ENCODE measurements around the gene PCCA. TPM values are rescaled to one million over a fixed set of nuclear protein-coding genes. Genes with fewer than 3 reads are reported as not detected.
"Not testable (repeated sequence)": the region's sequence is repeated elsewhere in the genome, so short reads cannot be mapped to it uniquely, and the experiment has no call there.

PCCA gene
- polyA plus RNA-seq, 2 donors: 11.1 to 15.2 TPM

DNA sequence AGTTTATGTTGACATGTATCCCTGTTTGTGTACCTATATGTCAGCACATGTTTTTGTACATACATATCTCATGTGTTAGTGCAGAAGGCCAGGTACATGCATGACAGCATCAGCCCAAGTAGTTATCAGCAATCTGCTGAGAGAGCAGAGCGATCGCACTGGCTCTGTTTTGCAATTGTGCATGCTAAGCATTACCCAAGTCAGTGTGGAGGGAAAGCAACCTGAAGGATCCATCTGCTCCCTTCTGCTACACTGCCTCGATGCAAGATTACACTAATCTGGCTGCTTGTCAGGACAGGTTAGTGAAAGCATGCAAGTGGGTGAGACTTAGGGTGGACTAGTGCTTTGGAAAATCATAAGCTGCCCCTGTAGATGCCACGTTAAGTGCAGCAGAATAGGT, 211.8 kb downstream of the PCCA start:
- no peaks in the 10 kb centered on the region for H3K9me3 ChIP-seq (ENCODE audit: control insufficient read depth in 2 of 2, insufficient read depth in 1 of 2, low read depth in 1 of 2, low read length in 1 of 2)
- WGBS, 2 donors: 84 to 85% methylated on average over 4 of the region's 4 CpGs
- H3K36me3 ChIP-seq (ENCODE audit: control insufficient read depth in 2 of 2, insufficient read depth in 2 of 2, low read length in 1 of 2): peaks cover 2 to 3% of the 10 kb centered on the region in 2 donors
- H3K4me3 ChIP-seq (ENCODE audit: low read depth in 1 of 2, low read length in 2 of 2): no peak overlapping the region
- H3K27ac ChIP-seq (ENCODE audit: low read depth in 2 of 2, low read length in 1 of 2): no peak overlapping the region
- H3K4me1 ChIP-seq (ENCODE audit: control insufficient read depth in 2 of 2, insufficient read depth in 2 of 2, low read length in 1 of 2): no peaks in the 10 kb centered on the region
- no peaks in the 10 kb centered on the region for H3K27me3 ChIP-seq (ENCODE audit: control insufficient read depth in 1 of 2, insufficient read depth in 2 of 2, low read length in 2 of 2)

DNA sequence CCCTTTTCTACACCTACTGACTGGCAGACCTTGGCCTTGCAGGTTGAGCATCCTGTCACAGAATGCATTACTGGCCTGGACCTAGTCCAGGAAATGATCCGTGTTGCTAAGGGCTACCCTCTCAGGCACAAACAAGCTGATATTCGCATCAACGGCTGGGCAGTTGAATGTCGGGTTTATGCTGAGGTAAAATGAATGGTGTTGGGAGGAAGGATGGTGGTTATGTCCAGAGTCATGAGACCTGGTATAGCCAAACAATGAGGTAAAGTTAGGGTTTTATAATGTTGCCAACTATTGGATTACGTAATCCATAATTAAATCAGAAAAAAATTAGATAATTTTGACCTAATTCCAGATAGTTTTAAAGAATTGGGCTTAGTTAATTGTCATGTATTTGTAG, 212.5 kb downstream of the PCCA start:
- 76 to 81% methylated on average over 5 of the region's 5 CpGs for WGBS, 2 donors
- no peaks in the 10 kb centered on the region for H3K4me1 ChIP-seq (ENCODE audit: control insufficient read depth in 2 of 2, insufficient read depth in 2 of 2, low read length in 1 of 2)
- H3K4me3 ChIP-seq (ENCODE audit: low read depth in 1 of 2, low read length in 2 of 2): no peak overlapping the region
- no peak overlapping the region for H3K27ac ChIP-seq (ENCODE audit: low read depth in 2 of 2, low read length in 1 of 2)
- H3K36me3 ChIP-seq (ENCODE audit: control insufficient read depth in 2 of 2, insufficient read depth in 2 of 2, low read length in 1 of 2): peaks cover 2 to 3% of the 10 kb centered on the region in 2 donors
- H3K9me3 ChIP-seq (ENCODE audit: control insufficient read depth in 2 of 2, insufficient read depth in 1 of 2, low read depth in 1 of 2, low read length in 1 of 2): no peaks in the 10 kb centered on the region
- no peaks in the 10 kb centered on the region for H3K27me3 ChIP-seq (ENCODE audit: control insufficient read depth in 1 of 2, insufficient read depth in 2 of 2, low read length in 2 of 2)

DNA sequence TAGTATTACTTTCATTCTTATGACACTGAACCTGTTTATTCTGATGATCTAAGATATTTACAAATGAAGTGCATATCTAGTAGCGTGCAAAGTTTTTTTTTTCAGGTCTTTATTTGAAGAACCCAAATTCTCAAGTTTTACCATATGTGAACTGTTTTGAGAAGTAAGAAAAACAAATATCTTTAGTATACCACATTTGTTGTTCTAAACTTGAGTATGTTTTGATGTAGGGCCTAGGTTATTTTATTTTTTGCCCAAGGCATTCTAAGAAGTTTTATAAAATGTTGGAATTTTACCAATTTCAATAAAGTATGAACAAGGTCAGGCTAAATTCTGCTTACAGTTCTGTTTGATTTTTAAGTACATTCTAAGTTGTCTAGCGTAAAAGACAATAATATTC, 213.5 kb downstream of the PCCA start:
- no peaks in the 10 kb centered on the region for H3K27me3 ChIP-seq (ENCODE audit: control insufficient read depth in 1 of 2, insufficient read depth in 2 of 2, low read length in 2 of 2)
- WGBS, 2 donors: 92 to 97% methylated on average over 2 of the region's 2 CpGs
- peaks cover 2 to 3% of the 10 kb centered on the region in 2 donors for H3K36me3 ChIP-seq (ENCODE audit: control insufficient read depth in 2 of 2, insufficient read depth in 2 of 2, low read length in 1 of 2)
- no peaks in the 10 kb centered on the region for H3K9me3 ChIP-seq (ENCODE audit: control insufficient read depth in 2 of 2, insufficient read depth in 1 of 2, low read depth in 1 of 2, low read length in 1 of 2)
- H3K4me1 ChIP-seq (ENCODE audit: control insufficient read depth in 2 of 2, insufficient read depth in 2 of 2, low read length in 1 of 2): no peaks in the 10 kb centered on the region
- H3K27ac ChIP-seq (ENCODE audit: low read depth in 2 of 2, low read length in 1 of 2): no peak overlapping the region
- no peak overlapping the region for H3K4me3 ChIP-seq (ENCODE audit: low read depth in 1 of 2, low read length in 2 of 2)

DNA sequence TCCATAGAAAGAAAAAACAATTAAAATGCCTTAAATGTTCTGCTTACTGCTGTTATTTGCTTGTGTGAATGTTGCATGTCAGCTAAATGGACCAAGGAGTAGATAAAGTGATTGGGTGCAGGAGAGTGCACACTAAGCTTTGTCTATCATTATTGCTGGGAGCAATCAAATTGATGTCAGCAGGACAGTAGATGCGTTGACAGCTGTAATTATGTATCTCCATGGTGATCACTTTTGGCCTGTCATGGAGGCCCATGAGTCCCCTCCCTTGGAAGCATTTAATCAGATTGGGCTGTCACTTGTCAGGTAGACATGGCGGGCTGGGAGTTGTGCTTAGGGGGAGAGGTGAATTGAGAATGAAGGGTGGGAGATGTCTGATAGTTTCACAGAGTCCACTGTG, 215.3 kb downstream of the PCCA start:
- Histone ChIP-seq H3K27me3 (ENCODE audit: control insufficient read depth in 1 of 2, insufficient read depth in 2 of 2, low read length in 2 of 2) (no peaks in the 10 kb centered on the region), H3K4me1 (ENCODE audit: control insufficient read depth in 2 of 2, insufficient read depth in 2 of 2, low read length in 1 of 2) (no peaks in the 10 kb centered on the region), H3K27ac (ENCODE audit: low read depth in 2 of 2, low read length in 1 of 2) (no peak overlapping the region), H3K36me3 (ENCODE audit: control insufficient read depth in 2 of 2, insufficient read depth in 2 of 2, low read length in 1 of 2) (peaks cover 2 to 3% of the 10 kb centered on the region in 2 donors), H3K4me3 (ENCODE audit: low read depth in 1 of 2, low read length in 2 of 2) (no peak overlapping the region), H3K9me3 (ENCODE audit: control insufficient read depth in 2 of 2, insufficient read depth in 1 of 2, low read depth in 1 of 2, low read length in 1 of 2) (no peaks in the 10 kb centered on the region)
- WGBS, 2 donors: 95 to 97% methylated on average over 2 of the region's 2 CpGs

DNA sequence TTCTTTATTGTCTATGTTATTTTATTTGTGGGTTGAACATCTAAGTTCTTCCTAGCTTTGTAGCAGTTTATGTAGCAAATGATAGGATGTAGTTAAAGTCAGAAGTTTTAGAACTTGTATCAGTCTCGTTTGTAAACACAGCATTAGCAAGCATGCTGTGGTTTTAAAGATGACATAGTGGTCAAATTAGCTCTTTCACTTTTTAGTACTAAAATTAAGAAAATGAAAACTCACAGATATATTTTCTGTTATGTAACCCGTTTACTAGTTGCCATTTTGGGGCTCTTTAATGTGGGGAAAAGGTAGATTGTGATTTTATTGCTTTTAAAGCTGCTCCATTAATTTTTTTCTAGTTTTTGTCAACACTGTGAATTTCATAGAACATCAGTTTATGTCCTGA, 216.5 kb downstream of the PCCA start:
- H3K4me3 ChIP-seq (ENCODE audit: low read depth in 1 of 2, low read length in 2 of 2): no peak overlapping the region
- H3K36me3 ChIP-seq (ENCODE audit: control insufficient read depth in 2 of 2, insufficient read depth in 2 of 2, low read length in 1 of 2): peaks cover 2 to 3% of the 10 kb centered on the region in 2 donors
- no peaks in the 10 kb centered on the region for H3K27me3 ChIP-seq (ENCODE audit: control insufficient read depth in 1 of 2, insufficient read depth in 2 of 2, low read length in 2 of 2)
- WGBS, 2 donors: 84% methylated on average over 2 of the region's 2 CpGs
- H3K4me1 ChIP-seq (ENCODE audit: control insufficient read depth in 2 of 2, insufficient read depth in 2 of 2, low read length in 1 of 2): no peaks in the 10 kb centered on the region
- H3K9me3 ChIP-seq (ENCODE audit: control insufficient read depth in 2 of 2, insufficient read depth in 1 of 2, low read depth in 1 of 2, low read length in 1 of 2): no peaks in the 10 kb centered on the region
- no peak overlapping the region for H3K27ac ChIP-seq (ENCODE audit: low read depth in 2 of 2, low read length in 1 of 2)

DNA sequence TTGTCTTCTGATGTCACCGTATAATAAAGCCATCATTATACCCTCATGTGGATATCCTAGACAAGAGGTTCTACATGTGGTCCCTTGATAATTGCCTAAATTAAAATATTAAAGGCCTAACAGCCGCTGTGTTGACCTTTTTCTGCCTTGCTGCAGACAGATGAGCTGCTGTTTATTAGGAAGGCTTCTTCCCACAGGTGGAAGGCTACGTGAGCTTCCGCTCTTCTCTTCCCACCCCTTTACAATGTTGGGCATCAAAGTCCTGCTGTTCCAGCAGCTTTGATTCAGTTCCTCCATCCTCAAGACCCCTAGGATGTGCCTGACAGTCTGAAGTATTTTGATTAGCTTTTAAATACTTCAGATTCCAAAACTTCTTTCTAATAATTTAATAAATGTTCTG, 217.1 kb downstream of the PCCA start:
- no peak overlapping the region for H3K27ac ChIP-seq (ENCODE audit: low read depth in 2 of 2, low read length in 1 of 2)
- 91% methylated on average over 4 of the region's 4 CpGs for WGBS, 2 donors
- H3K4me3 ChIP-seq (ENCODE audit: low read depth in 1 of 2, low read length in 2 of 2): no peak overlapping the region
- H3K4me1 ChIP-seq (ENCODE audit: control insufficient read depth in 2 of 2, insufficient read depth in 2 of 2, low read length in 1 of 2): no peaks in the 10 kb centered on the region
- no peaks in the 10 kb centered on the region for H3K9me3 ChIP-seq (ENCODE audit: control insufficient read depth in 2 of 2, insufficient read depth in 1 of 2, low read depth in 1 of 2, low read length in 1 of 2)
- H3K27me3 ChIP-seq (ENCODE audit: control insufficient read depth in 1 of 2, insufficient read depth in 2 of 2, low read length in 2 of 2): no peaks in the 10 kb centered on the region
- peaks cover 0 to 2% of the 10 kb centered on the region in 2 donors for H3K36me3 ChIP-seq (ENCODE audit: control insufficient read depth in 2 of 2, insufficient read depth in 2 of 2, low read length in 1 of 2)

DNA sequence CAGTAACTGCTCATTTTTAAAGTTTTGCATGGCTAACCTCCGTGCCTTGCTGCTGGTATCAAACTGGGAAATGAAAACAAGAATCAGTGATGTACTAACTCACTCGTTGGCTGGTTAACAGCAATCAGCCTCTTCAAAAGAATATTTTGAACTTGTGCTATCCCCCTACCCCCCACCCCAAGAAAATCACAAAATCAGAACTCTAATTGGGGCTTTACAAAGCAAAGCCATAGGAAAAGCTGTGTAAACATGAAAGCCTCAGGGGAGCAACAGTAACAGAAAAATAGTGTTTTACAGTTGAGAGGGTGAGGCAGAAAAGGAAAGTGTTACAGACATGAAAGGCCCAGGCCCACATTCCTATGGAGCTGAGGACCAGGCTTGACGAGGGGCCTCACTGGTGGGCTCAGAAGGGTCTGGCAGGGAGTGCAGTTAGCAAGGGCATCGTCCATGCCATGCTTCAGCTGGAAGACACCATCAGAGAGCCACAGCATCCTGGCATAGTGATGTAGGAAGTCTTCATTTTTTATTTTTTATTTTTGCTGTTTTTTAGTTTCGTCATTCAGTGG, 217.6 kb downstream of the PCCA start:
- Histone ChIP-seq H3K27ac (ENCODE audit: low read depth in 2 of 2, low read length in 1 of 2) (no peak overlapping the region), H3K36me3 (ENCODE audit: control insufficient read depth in 2 of 2, insufficient read depth in 2 of 2, low read length in 1 of 2) (no peaks in the 10 kb centered on the region), H3K9me3 (ENCODE audit: control insufficient read depth in 2 of 2, insufficient read depth in 1 of 2, low read depth in 1 of 2, low read length in 1 of 2) (no peaks in the 10 kb centered on the region), H3K4me3 (ENCODE audit: low read depth in 1 of 2, low read length in 2 of 2) (no peak overlapping the region), H3K4me1 (ENCODE audit: control insufficient read depth in 2 of 2, insufficient read depth in 2 of 2, low read length in 1 of 2) (no peaks in the 10 kb centered on the region), H3K27me3 (ENCODE audit: control insufficient read depth in 1 of 2, insufficient read depth in 2 of 2, low read length in 2 of 2) (no peaks in the 10 kb centered on the region)
- 80 to 82% methylated on average over 5 of the region's 5 CpGs for WGBS, 2 donors

DNA sequence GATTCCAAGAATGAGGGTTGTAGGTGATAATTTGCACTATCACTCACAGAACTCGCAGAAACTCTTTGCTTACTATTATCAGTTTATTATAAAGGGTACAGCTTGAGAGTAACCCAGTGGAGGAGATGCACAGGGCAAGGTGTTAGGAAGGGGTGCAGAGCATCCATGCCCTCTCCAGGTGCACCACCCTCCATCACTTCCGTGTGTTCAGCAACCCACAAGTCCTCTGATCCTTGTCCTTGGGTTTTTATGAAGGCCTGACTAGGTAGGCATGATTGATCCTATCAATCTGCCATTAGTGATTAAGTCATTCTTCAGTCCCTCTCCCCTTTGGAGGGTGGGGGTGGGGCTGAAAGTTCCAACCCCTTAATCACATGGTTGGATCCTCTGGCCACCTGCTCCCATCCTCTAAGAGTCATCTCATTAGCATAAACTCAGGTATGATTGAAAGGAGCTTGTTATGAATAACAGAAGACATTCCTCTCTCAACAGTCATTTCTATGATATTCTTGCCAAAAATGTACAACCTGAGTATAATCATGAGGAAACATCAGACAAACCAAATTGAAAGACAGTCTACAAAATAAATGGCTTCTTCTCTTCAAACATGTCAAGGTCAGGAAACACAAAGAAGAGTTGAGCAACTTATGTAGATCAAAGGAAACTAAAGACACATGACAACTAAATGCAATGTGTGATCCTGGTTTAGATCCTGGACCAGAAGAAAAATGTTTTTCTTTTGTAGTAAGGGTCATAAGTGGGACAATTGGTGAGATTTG, 225.4 kb downstream of the PCCA start:
- H3K4me1 ChIP-seq (ENCODE audit: control insufficient read depth in 2 of 2, insufficient read depth in 2 of 2, low read length in 1 of 2): no peaks in the 10 kb centered on the region
- H3K27me3 ChIP-seq (ENCODE audit: control insufficient read depth in 1 of 2, insufficient read depth in 2 of 2, low read length in 2 of 2): no peaks in the 10 kb centered on the region
- peaks cover 0 to 3% of the 10 kb centered on the region in 2 donors for H3K9me3 ChIP-seq (ENCODE audit: control insufficient read depth in 2 of 2, insufficient read depth in 1 of 2, low read depth in 1 of 2, low read length in 1 of 2)
- H3K4me3 ChIP-seq (ENCODE audit: low read depth in 1 of 2, low read length in 2 of 2): no peak overlapping the region
- H3K27ac ChIP-seq (ENCODE audit: low read depth in 2 of 2, low read length in 1 of 2): no peak overlapping the region
- no peaks in the 10 kb centered on the region for H3K36me3 ChIP-seq (ENCODE audit: control insufficient read depth in 2 of 2, insufficient read depth in 2 of 2, low read length in 1 of 2)
- 92 to 95% methylated on average over 2 of the region's 2 CpGs for WGBS, 2 donors

DNA sequence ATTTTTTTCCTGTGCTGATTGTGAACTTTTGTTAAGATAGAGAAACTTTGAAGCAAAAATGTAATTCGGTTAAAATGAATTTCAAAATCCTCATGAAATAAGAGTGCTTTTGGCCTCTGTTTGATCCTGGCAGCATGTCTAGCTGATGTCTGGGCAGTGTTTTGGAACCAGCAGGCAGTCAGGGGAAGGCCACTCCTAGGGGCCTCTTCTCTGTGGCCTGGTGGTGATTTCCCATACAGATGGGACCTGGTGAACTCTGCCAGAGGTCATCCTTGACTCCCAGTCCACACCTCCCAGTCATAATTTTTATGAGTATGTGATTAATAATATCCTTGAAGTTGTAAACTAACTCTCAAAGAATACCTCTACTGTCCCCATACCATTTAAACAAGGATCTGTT, 226.6 kb downstream of the PCCA start:
- H3K36me3 ChIP-seq (ENCODE audit: control insufficient read depth in 2 of 2, insufficient read depth in 2 of 2, low read length in 1 of 2): no peaks in the 10 kb centered on the region
- no peaks in the 10 kb centered on the region for H3K4me1 ChIP-seq (ENCODE audit: control insufficient read depth in 2 of 2, insufficient read depth in 2 of 2, low read length in 1 of 2)
- H3K4me3 ChIP-seq (ENCODE audit: low read depth in 1 of 2, low read length in 2 of 2): no peak overlapping the region
- no peaks in the 10 kb centered on the region for H3K27me3 ChIP-seq (ENCODE audit: control insufficient read depth in 1 of 2, insufficient read depth in 2 of 2, low read length in 2 of 2)
- peaks cover 0 to 3% of the 10 kb centered on the region in 2 donors for H3K9me3 ChIP-seq (ENCODE audit: control insufficient read depth in 2 of 2, insufficient read depth in 1 of 2, low read depth in 1 of 2, low read length in 1 of 2)
- WGBS, 2 donors: 90 to 94% methylated on average over 1 of the region's 1 CpG
- no peak overlapping the region for H3K27ac ChIP-seq (ENCODE audit: low read depth in 2 of 2, low read length in 1 of 2)

DNA sequence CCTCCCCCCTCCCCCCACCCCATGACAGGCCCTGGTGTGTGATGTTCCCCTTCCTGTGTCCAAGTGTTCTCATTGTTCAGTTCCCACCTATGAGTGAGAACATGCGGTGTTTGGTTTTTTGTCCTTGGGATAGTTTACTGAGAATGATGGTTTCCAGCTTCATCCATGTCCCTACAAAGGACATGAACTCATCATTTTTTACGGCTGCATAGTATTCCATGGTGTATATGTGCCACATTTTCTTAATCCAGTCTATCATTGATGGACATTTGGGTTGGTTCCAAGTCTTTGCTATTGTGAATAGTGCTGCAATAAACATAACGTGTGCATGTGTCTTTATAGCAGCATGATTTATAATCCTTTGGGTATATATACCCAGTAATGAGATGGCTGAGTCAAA, 229.6 kb downstream of the PCCA start:
- H3K9me3 ChIP-seq (ENCODE audit: control insufficient read depth in 2 of 2, insufficient read depth in 1 of 2, low read depth in 1 of 2, low read length in 1 of 2); H3K36me3 ChIP-seq (ENCODE audit: control insufficient read depth in 2 of 2, insufficient read depth in 2 of 2, low read length in 1 of 2); H3K27me3 ChIP-seq (ENCODE audit: control insufficient read depth in 1 of 2, insufficient read depth in 2 of 2, low read length in 2 of 2); H3K4me1 ChIP-seq (ENCODE audit: control insufficient read depth in 2 of 2, insufficient read depth in 2 of 2, low read length in 1 of 2); H3K4me3 ChIP-seq (ENCODE audit: low read depth in 1 of 2, low read length in 2 of 2); H3K27ac ChIP-seq (ENCODE audit: low read depth in 2 of 2, low read length in 1 of 2): not testable (repeated sequence)
- 91 to 92% methylated on average over 3 of the region's 3 CpGs for WGBS, 2 donors

Data from esophagus (tissue), 2 donors.